ENCODE measurements around the gene TENM3.

TENM3 gene

GRCh38 chr4:182404376-182404775 is 161.2 kb downstream of the TENM3 start:
- Mint-ChIP-seq H3K4me3 (no peak overlapping the region), H3K27ac (no peak overlapping the region), H3K27me3 (no peaks in the 10 kb centered on the region), H3K4me1 (no peaks in the 10 kb centered on the region), H3K9me3 (no peaks in the 10 kb centered on the region)
- ATAC-seq (no peak), DNase-seq (no peak)

- Mint-ChIP-seq H3K9me3 (no peaks in the 10 kb centered on the region), H3K4me3 (no peak overlapping the region), H3K27me3 (no peaks in the 10 kb centered on the region), H3K27ac (no peak overlapping the region), H3K4me1 (no peaks in the 10 kb centered on the region)
- DNase-seq = no peak
- ATAC-seq = no peak
These were observed 161.9 kb downstream of the TENM3 start for GRCh38 chr4:182405087-182405486.

- Mint-ChIP-seq H3K4me3 (no peak overlapping the region), H3K9me3 (peaks cover 8% of the 10 kb centered on the region in 2 donors), H3K4me1 (no peaks in the 10 kb centered on the region), H3K27me3 (no peaks in the 10 kb centered on the region), H3K27ac (no peak overlapping the region)
- DNase-seq (no peak), ATAC-seq (no peak)
These were observed 166.1 kb downstream of the TENM3 start for GRCh38 chr4:182409271-182409670.

- no peak for DNase-seq
- peaks cover 8% of the 10 kb centered on the region in 2 donors for H3K9me3 Mint-ChIP-seq
- H3K4me1 Mint-ChIP-seq = no peaks in the 10 kb centered on the region
- no peak overlapping the region for H3K27ac Mint-ChIP-seq
- no peaks in the 10 kb centered on the region for H3K27me3 Mint-ChIP-seq
- no peak overlapping the region for H3K4me3 Mint-ChIP-seq
- no peak for ATAC-seq
These were observed 168.2 kb downstream of the TENM3 start for GRCh38 chr4:182411391-182411790.

- no peak for ATAC-seq
These were observed 170.3 kb downstream of the TENM3 start for GRCh38 chr4:182413550-182413949.

GRCh38 chr4:182415116-182415515 is 171.9 kb downstream of the TENM3 start:
- H3K27me3 Mint-ChIP-seq = no peaks in the 10 kb centered on the region

More at GRCh38 chr4:182413550-182413949, 170.3 kb downstream of the TENM3 start:
- H3K4me3 Mint-ChIP-seq = no peak overlapping the region
- H3K9me3 Mint-ChIP-seq = peaks cover 8 to 14% of the 10 kb centered on the region in 2 donors
- no peak overlapping the region for H3K27ac Mint-ChIP-seq
- no peak for DNase-seq
- H3K4me1 Mint-ChIP-seq = no peaks in the 10 kb centered on the region
- no peaks in the 10 kb centered on the region for H3K27me3 Mint-ChIP-seq

GRCh38 chr4:182416067-182416466 is 172.9 kb downstream of the TENM3 start:
- ATAC-seq = no peak
- Mint-ChIP-seq H3K9me3 (peaks cover 5 to 14% of the 10 kb centered on the region in 2 donors), H3K27me3 (no peaks in the 10 kb centered on the region), H3K4me3 (no peak overlapping the region), H3K4me1 (no peaks in the 10 kb centered on the region), H3K27ac (no peak overlapping the region)
- DNase-seq = no peak

More at GRCh38 chr4:182415116-182415515, 171.9 kb downstream of the TENM3 start:
- no peaks in the 10 kb centered on the region for H3K4me1 Mint-ChIP-seq
- ATAC-seq = no peak
- H3K27ac Mint-ChIP-seq = no peak overlapping the region
- DNase-seq = no peak
- H3K9me3 Mint-ChIP-seq = peaks cover 8 to 14% of the 10 kb centered on the region in 2 donors
- no peak overlapping the region for H3K4me3 Mint-ChIP-seq

- Mint-ChIP-seq H3K4me3 (no peak overlapping the region), H3K27me3 (peaks cover 6% of the 10 kb centered on the region), H3K4me1 (no peaks in the 10 kb centered on the region), H3K27ac (no peak overlapping the region), H3K9me3 (peaks cover 0 to 8% of the 10 kb centered on the region in 2 donors)
- no peak for DNase-seq
- ATAC-seq = no peak
These were observed 175.0 kb downstream of the TENM3 start for GRCh38 chr4:182418054-182418734.

GRCh38 chr4:182420189-182420588 is 177.0 kb downstream of the TENM3 start:
- no peak for DNase-seq
- no peaks in the 10 kb centered on the region for H3K4me1 Mint-ChIP-seq
- ATAC-seq = no peak
- H3K27me3 Mint-ChIP-seq = peaks cover 8% of the 10 kb centered on the region
- peaks cover 0 to 6% of the 10 kb centered on the region in 2 donors for H3K9me3 Mint-ChIP-seq
- no peak overlapping the region for H3K27ac Mint-ChIP-seq
- H3K4me3 Mint-ChIP-seq = no peak overlapping the region

GRCh38 chr4:182421753-182422152 is 178.6 kb downstream of the TENM3 start:
- DNase-seq (no peak), ATAC-seq (no peak)
- Mint-ChIP-seq H3K27ac (no peak overlapping the region), H3K9me3 (peaks cover 0 to 6% of the 10 kb centered on the region in 2 donors), H3K27me3 (peaks cover 8% of the 10 kb centered on the region), H3K4me3 (no peak overlapping the region), H3K4me1 (no peaks in the 10 kb centered on the region)

GRCh38 chr4:182425302-182425701 is 182.1 kb downstream of the TENM3 start:
- Mint-ChIP-seq H3K27ac (no peak overlapping the region), H3K9me3 (no peaks in the 10 kb centered on the region), H3K27me3 (peaks cover 8% of the 10 kb centered on the region), H3K4me3 (no peak overlapping the region), H3K4me1 (no peaks in the 10 kb centered on the region)
- ATAC-seq = no peak
- no peak for DNase-seq

GRCh38 chr4:182426901-182427300 is 183.7 kb downstream of the TENM3 start:
- H3K4me3 Mint-ChIP-seq = no peak overlapping the region
- no peak for ATAC-seq
- no peaks in the 10 kb centered on the region for H3K9me3 Mint-ChIP-seq

GRCh38 chr4:182427554-182427953 is 184.4 kb downstream of the TENM3 start:
- H3K4me1 Mint-ChIP-seq = no peaks in the 10 kb centered on the region
- no peaks in the 10 kb centered on the region for H3K9me3 Mint-ChIP-seq
- no peak overlapping the region for H3K27ac Mint-ChIP-seq
- H3K27me3 Mint-ChIP-seq = peaks cover 19% of the 10 kb centered on the region
- DNase-seq (no peak), ATAC-seq (no peak)
- H3K4me3 Mint-ChIP-seq = no peak overlapping the region

More at GRCh38 chr4:182426901-182427300, 183.7 kb downstream of the TENM3 start:
- Mint-ChIP-seq H3K4me1 (no peaks in the 10 kb centered on the region), H3K27ac (no peak overlapping the region), H3K27me3 (peaks cover 19% of the 10 kb centered on the region)
- DNase-seq = no peak

- H3K4me3 Mint-ChIP-seq = no peak overlapping the region
- DNase-seq (no peak), ATAC-seq (no peak)
- peaks cover 10% of the 10 kb centered on the region for H3K27me3 Mint-ChIP-seq
- H3K4me1 Mint-ChIP-seq = no peaks in the 10 kb centered on the region
- H3K27ac Mint-ChIP-seq = no peak overlapping the region
- H3K9me3 Mint-ChIP-seq = no peaks in the 10 kb centered on the region
These were observed 186.7 kb downstream of the TENM3 start for GRCh38 chr4:182429896-182430295.

- DNase-seq (no peak), ATAC-seq (no peak)
- Mint-ChIP-seq H3K4me1 (no peaks in the 10 kb centered on the region), H3K4me3 (no peak overlapping the region), H3K27ac (no peak overlapping the region), H3K27me3 (peaks cover 10% of the 10 kb centered on the region), H3K9me3 (no peaks in the 10 kb centered on the region)
These were observed 189.6 kb downstream of the TENM3 start for GRCh38 chr4:182432819-182433218.

- ATAC-seq (no peak), DNase-seq (no peak)
- H3K27ac Mint-ChIP-seq = no peak overlapping the region
- no peaks in the 10 kb centered on the region for H3K4me1 Mint-ChIP-seq
- H3K27me3 Mint-ChIP-seq = peaks cover 14% of the 10 kb centered on the region
- no peak overlapping the region for H3K4me3 Mint-ChIP-seq
- H3K9me3 Mint-ChIP-seq = no peaks in the 10 kb centered on the region
These were observed 191.5 kb downstream of the TENM3 start for GRCh38 chr4:182434720-182435119.

GRCh38 chr4:182435401-182435800 is 192.2 kb downstream of the TENM3 start:
- Mint-ChIP-seq H3K4me3 (no peak overlapping the region), H3K27ac (peak overlapping the region in 1 of 2 donors; percentile 75), H3K9me3 (no peaks in the 10 kb centered on the region), H3K4me1 (no peaks in the 10 kb centered on the region), H3K27me3 (peaks cover 20% of the 10 kb centered on the region)
- ATAC-seq (no peak), DNase-seq (no peak)

All from stimulated activated naive CD8-positive, alpha-beta T cell treated with anti-CD3 and anti-CD28 coated beads, Interleukin-15, amount 100 ng/mL, for 72 hours (primary cell).